Measurements from ENCODE around the gene CCDC85C.

The CCDC85C gene

DNA sequence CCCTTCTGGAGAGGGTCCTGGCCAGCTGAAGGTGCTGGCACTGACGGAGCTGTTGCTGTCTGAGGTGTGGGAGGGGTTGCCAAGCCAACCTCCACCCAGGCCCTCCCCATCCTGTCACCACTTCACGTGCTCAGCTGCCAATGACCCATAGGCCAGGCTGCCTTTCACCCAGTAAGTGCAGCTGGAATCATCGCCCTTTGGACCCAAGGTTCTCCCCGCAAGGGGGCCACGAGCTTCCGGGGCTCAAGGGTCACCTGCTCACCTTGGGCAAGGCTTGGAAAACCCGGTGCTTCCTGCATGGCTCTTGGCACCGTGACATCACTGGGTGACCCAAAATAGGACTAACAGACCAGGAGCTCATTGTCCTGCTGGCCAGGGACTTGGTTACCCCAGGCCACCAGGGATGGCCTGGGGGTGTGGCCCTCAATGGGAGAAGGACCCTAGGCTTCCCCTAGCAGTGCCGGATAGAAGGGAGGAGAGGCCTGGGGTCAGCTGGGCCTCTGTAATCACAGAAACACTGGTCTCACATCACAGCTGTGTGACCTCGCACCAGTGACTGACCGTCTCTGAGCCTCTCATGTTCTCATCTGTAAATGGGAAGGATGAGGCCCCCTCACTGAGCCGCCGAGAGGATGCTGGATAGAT lies 51.3 kb downstream of the CCDC85C start:
- DNase-seq: no peak

- DNase-seq: no peak
Measured at GRCh38 chr14:99552021-99552553, 51.9 kb downstream of the CCDC85C start.

- DNase-seq: no peak
Measured at GRCh38 chr14:99551034-99551922, 52.7 kb downstream of the CCDC85C start.

DNA sequence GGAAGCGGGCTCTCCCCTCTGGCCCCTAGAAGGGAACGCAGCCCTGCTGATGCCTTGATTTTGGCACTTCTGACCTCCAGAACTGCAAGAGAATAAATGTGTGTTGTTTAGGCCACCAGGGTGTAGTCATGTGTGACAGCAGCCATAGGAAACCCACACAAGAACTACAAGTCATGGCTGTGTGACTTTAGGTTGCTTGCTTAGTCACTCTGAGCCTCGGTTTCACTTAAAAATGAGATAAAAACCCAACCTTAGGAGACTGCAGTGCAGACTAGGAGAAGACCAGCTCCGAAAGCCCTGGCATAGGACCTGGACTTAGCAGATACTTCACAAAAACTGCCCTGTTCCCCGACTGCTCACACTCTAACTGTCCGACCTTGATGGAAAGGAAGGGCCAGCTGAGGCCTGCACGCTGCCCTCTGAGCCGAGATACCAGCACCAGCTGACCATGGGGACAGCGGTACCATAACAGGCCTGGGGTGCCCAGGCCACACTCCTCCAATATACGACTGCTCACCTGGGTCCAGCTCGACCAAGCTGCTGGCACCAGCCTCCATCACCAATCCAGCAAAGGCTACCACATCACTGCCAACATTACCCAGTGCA lies 53.5 kb downstream of the CCDC85C start:
- no peak for DNase-seq

DNA sequence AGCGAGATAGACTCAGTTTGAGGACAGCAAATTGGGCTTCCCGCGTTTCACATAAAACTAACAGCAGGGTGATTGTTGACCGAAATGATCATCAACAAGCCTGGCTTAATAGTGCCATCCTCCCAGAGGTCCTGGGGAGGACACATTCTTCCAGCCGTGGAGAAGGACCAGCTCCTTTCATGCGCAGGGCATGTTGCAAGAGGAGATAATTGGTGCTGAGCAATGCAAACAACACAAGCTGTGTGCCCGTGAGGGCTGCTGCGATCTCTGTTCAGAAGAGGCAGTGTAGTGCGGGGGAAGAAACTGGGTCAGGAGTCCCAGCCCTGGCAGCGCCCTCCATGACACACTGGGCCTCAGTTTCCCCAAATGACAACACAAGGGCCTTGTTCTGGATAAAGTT lies 54.3 kb downstream of the CCDC85C start:
- DNase-seq: no peak

DNA sequence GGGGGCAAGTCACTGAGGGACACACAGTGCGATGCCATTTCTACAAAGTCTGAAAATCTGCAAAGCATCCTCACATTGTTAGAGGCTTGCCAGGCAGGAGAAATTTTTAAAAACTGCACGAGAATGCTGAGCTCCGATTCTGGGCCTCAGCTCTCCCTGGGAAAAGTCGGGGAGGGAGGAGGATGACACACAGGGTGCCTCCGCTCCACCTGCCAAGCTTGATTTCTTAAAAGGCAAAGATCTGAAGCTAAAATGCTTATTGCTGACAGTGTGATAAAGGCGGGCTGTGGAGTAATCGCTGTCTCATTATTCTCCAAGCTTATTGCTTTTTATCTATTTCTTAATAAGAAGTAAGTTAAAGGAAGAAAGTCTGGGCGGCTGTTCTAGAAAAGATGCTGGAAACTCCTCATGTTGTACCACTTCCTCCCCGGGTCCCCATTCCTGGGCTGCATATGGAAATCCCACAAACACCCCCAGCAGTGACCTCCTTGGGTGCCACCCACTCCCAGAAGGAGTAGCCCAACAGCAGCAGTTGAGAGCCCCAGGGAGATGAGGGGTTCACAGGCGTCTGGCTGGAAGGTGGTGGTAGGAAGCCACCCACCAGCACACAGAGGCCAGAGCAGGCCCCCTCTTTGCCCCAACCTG lies 55.0 kb downstream of the CCDC85C start:
- no peak for DNase-seq

GRCh38 chr14:99548255-99548654 lies 55.8 kb downstream of the CCDC85C start:
- no peak for DNase-seq

DNA sequence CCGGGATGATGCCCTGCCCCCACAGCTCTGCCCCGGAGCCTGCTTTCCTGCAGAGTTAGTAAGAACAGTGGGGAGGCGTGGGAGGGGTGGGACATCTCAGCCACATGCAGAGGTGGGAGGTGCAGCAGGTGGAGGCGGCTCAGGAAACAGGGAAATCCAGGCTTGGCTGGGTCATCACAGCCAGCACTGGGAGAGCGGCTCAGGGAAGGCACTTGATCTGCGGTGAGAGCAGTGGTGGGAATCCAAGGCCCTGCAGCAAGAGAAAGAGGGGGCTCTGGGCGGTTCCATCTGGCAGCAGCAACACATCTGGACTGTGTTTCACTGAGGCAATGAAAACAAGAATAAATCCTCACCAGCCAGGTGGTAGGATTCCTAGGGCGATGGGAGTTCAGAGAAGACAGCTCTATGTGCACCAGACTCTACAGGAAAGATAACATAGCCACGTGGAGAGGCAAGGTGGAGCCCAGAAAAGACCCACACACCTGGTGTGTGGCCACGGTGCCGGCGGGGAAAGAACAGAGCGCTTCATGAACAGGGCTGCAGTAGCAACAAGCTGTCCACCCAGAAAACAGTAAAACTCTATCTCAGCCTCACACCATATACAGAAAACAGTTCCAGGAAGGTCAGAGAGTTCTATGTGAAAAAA lies 57.6 kb downstream of the CCDC85C start:
- DNase-seq: no peak

DNA sequence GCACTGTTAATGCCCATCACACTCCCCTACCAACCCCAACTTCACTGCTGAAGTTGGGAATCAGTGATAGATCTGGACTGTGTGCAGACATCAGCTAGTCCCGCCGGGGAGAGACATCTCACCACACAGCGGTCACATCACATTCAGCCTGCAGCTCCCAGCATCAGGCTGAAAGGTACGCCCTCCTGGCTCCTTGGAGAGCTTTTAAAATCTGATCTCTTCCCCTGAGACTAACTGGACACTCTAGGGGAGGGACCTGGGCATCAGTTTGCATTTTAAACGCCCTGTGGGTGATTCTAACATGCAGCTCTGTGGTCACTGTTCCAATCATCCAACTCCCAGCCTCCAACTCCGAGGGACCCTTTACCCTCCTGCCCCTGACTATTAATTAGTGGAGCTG lies 58.4 kb downstream of the CCDC85C start:
- DNase-seq: no peak

DNA sequence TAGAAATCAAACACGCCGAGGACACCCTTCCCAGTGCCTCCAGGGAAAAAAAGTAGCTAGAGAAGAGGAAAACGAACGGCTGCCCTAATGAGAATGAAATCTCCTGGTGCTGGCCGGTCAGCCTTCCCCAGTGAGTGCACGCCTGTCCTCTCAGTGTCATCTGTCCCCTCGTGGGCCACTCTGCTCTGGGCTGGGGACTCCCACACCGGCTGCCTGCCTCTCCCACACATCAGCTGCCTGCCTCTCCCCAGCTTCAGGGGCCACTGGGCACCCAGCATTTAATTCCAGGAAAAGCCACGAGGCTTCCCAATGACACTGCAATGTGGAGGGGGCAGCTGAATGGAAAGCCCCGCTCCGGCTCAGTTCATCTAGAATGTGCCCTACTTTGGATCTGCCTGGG lies 59.0 kb downstream of the CCDC85C start:
- no peak for DNase-seq

GRCh38 chr14:99543985-99544384 lies 60.0 kb downstream of the CCDC85C start:
- DNase-seq: no peak

DNA sequence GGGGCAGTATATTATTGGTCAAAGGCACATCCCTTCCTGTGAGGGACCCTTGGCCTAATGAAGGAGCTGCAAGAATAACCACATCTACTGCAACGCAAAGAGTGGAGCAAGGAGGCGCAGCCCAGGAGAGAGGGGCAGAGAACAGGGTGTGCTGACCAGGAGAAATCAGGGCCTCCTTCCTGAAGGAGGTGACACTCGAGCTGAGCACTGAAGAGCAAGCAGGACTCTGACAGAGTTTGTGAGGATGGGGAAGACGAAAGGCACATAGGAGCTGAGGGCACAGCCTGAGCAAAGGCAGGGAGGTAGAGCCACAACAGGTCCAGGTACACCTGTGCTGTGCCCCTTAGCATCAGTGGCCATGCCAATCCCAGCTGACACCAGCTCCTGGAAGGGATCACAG lies 60.6 kb downstream of the CCDC85C start:
- no peak for DNase-seq

DNA sequence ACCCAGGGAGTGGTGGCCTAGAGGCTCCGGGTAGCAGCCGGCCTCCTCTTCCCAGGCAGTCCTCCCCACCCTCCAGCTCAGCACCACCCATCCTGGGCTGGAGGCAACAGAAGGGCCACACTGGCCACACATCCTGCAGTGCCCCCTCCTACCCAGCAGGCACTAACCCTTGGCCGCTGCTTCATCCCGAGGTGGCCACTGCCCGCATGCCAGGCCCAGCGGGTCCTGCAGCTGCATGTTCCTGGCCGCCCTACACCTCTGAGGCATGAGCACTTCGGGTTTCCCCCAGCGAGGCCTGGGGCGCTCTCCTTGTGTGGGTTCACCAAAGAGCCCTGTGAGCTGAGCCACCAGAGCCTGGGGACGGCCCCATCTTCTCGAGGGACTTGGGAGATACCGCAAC lies 61.4 kb downstream of the CCDC85C start:
- no peak for DNase-seq

- DNase-seq: peak in 1 of 2 experiments; percentile 20
Measured at GRCh38 chr14:99541677-99542470, 62.1 kb downstream of the CCDC85C start.

DNA sequence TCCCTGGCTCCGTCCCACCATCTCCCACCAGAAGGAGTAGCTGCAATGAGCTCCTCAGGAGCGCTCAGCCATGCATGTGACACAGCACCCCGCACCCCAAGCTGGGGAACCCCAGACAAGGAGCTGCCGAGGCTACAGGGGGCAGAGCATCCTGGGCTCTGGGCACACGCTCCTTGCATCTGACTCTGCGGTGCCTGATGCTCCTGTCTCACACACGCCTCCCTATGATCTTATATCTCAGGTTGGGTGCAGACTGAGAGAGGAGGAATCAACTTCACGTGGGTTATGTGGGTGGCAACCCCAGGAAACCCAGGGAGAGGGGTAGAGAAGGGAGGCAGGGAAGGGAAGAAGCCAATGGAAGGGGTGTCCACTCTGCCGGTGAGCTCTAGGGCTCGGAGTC lies 62.8 kb downstream of the CCDC85C start:
- no peak for DNase-seq

GRCh38 chr14:99540196-99541032 lies 63.6 kb downstream of the CCDC85C start:
- DNase-seq: no peak

- no peak for DNase-seq
Measured at GRCh38 chr14:99539491-99539890, 64.5 kb downstream of the CCDC85C start.

- no peak for DNase-seq
Measured at GRCh38 chr14:99538733-99539132, 65.3 kb downstream of the CCDC85C start.

GRCh38 chr14:99538275-99538674 lies 65.7 kb downstream of the CCDC85C start:
- no peak for DNase-seq

DNA sequence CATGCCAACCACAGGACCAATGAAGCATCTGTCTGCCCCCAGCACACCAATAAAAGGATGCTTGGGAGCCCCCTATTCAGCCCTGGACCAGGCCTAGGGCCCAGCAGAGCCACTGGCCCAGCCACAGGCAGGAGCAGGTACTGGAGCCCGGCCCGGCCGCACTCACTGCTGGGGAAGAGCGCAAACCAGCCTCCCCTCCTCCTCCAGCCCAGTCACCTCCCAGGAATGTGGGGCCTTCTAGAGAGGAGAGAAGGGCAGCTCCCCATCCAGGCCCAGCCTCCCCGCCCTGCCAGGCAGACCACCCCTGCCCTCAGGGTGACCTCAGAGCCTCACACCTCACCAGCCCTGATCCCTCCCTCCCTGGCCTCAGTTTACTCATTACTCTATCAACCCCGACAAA lies 66.6 kb downstream of the CCDC85C start:
- DNase-seq: no peak

All from AML-193 (cell line).